Lower lobe of right lung (tissue), 2 donors: Measurements from ENCODE around the gene BRIP1. TPM values are rescaled to one million over a fixed set of nuclear protein-coding genes. Genes with fewer than 3 reads are reported as not detected.
"Not testable (repeated sequence)": the region's sequence is repeated elsewhere in the genome, so short reads cannot be mapped to it uniquely, and the experiment has no call there.

ENCODE experiments used
- ATAC-seq, 2 donors: fragments of 200-7000 bp; cut with Tn5 transposase; one replicate each; pipeline ENCODE4 v1.9.1; 2020 to 2022; ENCODE audit warnings: mild to moderate bottlenecking in 2 of 2, moderate library complexity in 2 of 2
- DNase-seq: peaks from one replicate; pipeline ENCODE4 v3.0.0-alpha.2; 2020
- H3K27ac ChIP-seq: fragments of 200-600 bp; one replicate; pipeline ENCODE4 v1.8.0; 2022
- H3K27me3 ChIP-seq: fragments of 200-600 bp; one replicate; pipeline ENCODE4 v1.8.0; 2022; ENCODE audit warnings: low read depth
- H3K36me3 ChIP-seq: fragments of 200-600 bp; one replicate; pipeline ENCODE4 v1.8.0; 2022; ENCODE audit warnings: mild to moderate bottlenecking
- H3K4me1 ChIP-seq: fragments of 200-600 bp; one replicate; pipeline ENCODE4 v1.8.0; 2022
- H3K4me3 ChIP-seq: fragments of 200-600 bp; one replicate; pipeline ENCODE4 v1.8.0; 2022; ENCODE audit warnings: mild to moderate bottlenecking
- H3K9me3 ChIP-seq: fragments of 200-600 bp; one replicate; pipeline ENCODE4 v1.8.0; 2022
- CTCF ChIP-seq: fragments of 200-600 bp; IDR thresholded peaks from one replicate; pipeline ENCODE4 v1.8.0; 2022; ENCODE audit warnings: antibody characterized with exemption, mild to moderate bottlenecking
- intact Hi-C: fragments of 100-400 bp; cut with DNase I; formaldehyde crosslinking; loops from one replicate; pipeline ENCODE4 v1.11.0; 2022
- total RNA-seq: library from RNA; stranded (reverse); fragmentation: NEBNext Ultra II Directional; extraction: Animal tissue kit (Norgen Biotek cat#: 25700); gene quantifications from one replicate; pipeline ENCODE4 v1.2.1, GENCODE V29; 2021
- donor health status: DM: no; HTN: yes; CAD: no; lungs with severe emphysema.

The BRIP1 gene
- total RNA-seq, 1 donor from 2014 or later = 0.83 TPM

GRCh38 chr17:61678339-61678738 lies 185.0 kb downstream of the BRIP1 start:
- Histone ChIP-seq H3K27ac (no peak overlapping the region), H3K9me3 (no peaks in the 10 kb centered on the region), H3K4me1 (no peaks in the 10 kb centered on the region), H3K27me3 (no peaks in the 10 kb centered on the region), H3K4me3 (no peak overlapping the region), H3K36me3 (no peaks in the 10 kb centered on the region)
- no peak for ATAC-seq
- DNase-seq = no peak
- TF ChIP-seq CTCF = no peak
- intact Hi-C loops = no loop called here

DNA sequence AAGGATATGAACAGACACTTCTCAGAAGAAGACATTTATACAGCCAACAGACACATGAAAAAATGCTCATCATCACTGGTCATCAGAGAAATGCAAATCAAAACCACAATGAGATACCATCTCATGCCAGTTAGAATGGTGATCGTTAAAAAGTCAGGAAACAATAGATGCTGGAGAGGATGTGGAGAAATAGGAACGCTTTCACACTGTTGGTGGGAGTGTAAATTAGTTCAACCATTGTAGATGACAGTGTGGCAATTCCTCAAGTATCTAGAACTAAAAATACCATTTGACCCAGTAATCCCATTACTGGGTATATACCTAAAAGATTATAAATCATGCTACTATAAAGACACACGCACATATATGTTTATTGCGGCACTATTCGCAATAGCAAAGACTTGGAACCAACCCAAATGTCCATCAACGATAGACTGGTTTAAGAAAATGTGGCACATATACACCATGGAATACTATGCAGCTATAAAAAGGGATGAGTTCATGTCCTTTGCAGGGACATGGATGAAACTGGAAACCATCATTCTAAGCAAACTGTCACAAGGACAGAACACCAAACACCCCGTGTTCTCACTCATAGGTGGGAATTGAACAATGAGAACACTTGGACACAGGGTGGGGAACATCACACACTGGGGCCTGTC lies 186.0 kb downstream of the BRIP1 start:
- DNase-seq, H3K4me3 ChIP-seq, intact Hi-C loops, H3K27me3 ChIP-seq, H3K36me3 ChIP-seq, H3K9me3 ChIP-seq, H3K27ac ChIP-seq, ATAC-seq, H3K4me1 ChIP-seq: not testable (repeated sequence)

- intact Hi-C loops, H3K36me3 ChIP-seq, H3K27ac ChIP-seq, ATAC-seq, DNase-seq, H3K4me3 ChIP-seq, H3K4me1 ChIP-seq, H3K9me3 ChIP-seq, H3K27me3 ChIP-seq: not testable (repeated sequence)
Measured at GRCh38 chr17:61676522-61676921, 186.8 kb downstream of the BRIP1 start.

DNA sequence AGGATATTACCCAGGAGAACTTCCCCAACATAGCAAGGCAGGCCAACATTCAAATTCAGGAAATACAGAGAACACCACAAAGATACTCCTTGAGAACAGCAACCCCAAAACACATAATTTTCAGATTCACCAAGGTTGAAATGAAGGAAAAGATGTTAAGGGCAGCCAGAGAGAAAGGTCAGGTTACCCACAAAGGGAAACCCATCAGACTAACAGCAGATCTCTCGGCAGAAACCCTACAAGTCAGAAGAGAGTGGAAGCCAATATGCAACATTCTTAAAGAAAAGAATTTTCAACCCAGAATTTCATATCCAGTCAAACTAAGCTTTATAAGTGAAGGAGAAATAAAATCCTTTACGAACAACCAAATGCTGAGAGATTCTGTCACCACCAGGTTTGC lies 188.7 kb downstream of the BRIP1 start:
- DNase-seq, H3K36me3 ChIP-seq, H3K9me3 ChIP-seq, ATAC-seq, intact Hi-C loops, H3K4me3 ChIP-seq, H3K27me3 ChIP-seq, H3K27ac ChIP-seq, H3K4me1 ChIP-seq: not testable (repeated sequence)

DNA sequence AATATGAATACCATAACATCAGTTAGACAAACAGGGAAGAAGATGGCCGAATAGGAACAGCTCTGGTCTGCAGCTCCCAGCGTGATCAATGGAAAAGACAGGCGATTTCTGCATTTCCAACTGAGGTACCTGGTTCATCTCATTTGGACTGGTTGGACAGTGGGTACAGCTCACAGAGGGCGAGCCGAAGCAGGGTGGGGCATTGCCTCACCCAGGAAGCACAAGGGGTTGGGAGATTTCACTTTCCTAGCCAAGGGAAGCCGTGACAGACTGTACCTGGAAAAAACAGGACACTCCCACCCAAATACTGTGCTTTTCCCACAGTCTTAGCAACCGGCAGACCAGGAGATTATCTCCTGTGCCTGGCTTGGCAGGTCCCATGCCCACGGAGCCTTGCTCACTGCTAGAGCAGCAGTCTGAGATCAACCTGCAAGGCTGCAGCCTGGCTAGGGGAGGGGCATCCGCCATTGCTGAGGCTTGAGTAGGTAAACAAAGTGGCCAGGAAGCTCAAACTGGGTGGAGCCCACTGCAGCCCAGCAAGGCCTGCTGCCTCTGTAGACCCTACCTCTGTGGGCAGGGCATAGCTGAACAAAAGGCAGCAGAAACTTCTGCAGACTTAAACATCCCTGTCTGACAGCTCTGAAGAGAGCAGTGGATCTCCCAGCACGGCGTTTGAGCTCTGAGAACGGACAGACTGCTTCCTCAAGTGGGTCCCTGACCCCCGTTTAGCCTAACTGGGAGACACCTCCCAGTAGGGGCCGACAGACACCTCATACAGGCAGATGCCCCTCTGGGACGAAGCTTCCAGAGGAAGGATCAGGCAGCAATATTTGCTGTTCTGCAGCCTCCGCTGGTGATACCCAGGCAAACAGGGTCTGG lies 190.1 kb downstream of the BRIP1 start:
- H3K4me1 ChIP-seq, ATAC-seq, H3K4me3 ChIP-seq, H3K9me3 ChIP-seq, H3K27me3 ChIP-seq, H3K36me3 ChIP-seq, H3K27ac ChIP-seq, intact Hi-C loops, DNase-seq: not testable (repeated sequence)

DNA sequence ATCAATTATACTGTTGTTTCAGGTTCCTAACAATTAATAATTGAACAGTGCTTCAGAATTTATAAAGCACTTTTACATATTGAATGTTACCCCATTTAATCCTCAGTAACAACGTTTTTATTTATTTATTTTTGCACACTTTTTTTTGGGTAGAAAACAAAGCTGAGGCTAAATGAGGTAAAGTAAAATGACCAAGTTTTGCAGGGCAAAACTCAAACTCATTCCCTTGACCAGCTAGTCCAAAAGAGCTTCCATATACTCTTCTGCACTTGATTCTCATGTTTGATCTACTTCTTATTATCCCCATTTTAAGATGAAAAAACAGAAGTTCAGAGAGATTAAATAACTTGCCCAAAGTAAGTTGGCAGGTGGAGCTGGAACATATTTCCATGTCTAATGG lies 191.2 kb downstream of the BRIP1 start:
- intact Hi-C loops = no loop called here
- ATAC-seq = no peak
- H3K27ac ChIP-seq = no peak overlapping the region
- TF ChIP-seq CTCF = no peak
- H3K4me1 ChIP-seq = no peaks in the 10 kb centered on the region
- DNase-seq = no peak
- H3K27me3 ChIP-seq = no peaks in the 10 kb centered on the region
- no peaks in the 10 kb centered on the region for H3K9me3 ChIP-seq
- no peak overlapping the region for H3K4me3 ChIP-seq
- no peaks in the 10 kb centered on the region for H3K36me3 ChIP-seq

GRCh38 chr17:61670691-61671090 lies 192.6 kb downstream of the BRIP1 start:
- Histone ChIP-seq H3K4me3 (no peak overlapping the region), H3K9me3 (no peaks in the 10 kb centered on the region), H3K27ac (no peak overlapping the region), H3K36me3 (no peaks in the 10 kb centered on the region), H3K27me3 (no peaks in the 10 kb centered on the region), H3K4me1 (no peaks in the 10 kb centered on the region)
- no peak for TF ChIP-seq CTCF
- DNase-seq (no peak), ATAC-seq (no peak)
- intact Hi-C loops = no loop called here
